GM19035 (cell line): ENCODE data around the gene SCAMP4.

Source experiments
- ATAC-seq: cut with Tn5 transposase; IDR thresholded peaks from one replicate; pipeline ENCODE4 v1.9.1; 2021; ENCODE audit not compliant: unreplicated experiment

SCAMP4 gene

DNA sequence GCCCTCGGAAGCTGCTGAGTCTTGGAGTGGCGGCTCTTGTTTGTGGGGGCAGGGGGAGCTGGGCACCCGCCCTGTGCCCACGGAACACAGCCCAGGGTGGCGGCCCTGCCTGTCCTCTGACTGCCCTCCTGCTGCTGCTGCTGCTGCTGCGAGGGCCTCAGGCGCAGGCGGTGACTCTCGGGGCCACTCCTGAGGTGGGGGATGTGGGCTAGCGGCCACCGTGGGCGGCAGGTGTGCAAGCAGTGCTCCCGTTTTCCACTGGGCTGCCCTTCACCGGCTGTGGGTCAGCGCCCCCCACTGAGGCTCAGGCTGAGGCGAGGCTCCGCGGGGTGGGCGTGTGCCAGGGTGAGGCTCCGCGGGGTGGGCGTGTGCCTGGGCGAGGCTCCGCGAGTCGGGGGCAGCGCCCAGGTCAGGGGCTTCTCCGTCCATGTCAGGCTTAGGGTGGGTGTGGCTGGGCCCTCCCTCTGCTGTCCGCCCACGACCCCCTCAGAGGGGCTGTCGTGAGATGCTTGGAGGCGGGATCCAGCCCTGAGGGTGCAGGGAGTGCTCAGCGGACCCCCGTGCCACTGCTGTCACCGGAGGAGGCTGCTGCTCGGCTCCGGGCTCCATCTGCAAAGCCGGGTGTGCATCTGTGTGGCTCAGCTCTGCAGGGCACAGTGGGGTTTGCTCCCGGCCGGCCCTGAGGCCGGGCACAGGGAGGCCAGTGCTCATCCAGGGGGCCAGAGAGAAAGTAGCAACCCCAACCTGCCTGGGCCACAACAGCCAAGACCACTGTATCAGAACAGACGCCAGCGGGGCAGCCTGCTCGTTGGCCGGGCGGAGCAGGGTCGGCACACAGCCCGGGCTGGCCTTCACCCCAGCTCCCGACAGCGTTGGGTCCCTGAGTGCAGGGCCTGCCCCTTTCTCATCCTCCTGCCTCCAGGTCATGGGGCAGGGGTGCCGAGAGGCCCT lies 50.2 kb downstream of the SCAMP4 start:
- no peak for ATAC-seq

DNA sequence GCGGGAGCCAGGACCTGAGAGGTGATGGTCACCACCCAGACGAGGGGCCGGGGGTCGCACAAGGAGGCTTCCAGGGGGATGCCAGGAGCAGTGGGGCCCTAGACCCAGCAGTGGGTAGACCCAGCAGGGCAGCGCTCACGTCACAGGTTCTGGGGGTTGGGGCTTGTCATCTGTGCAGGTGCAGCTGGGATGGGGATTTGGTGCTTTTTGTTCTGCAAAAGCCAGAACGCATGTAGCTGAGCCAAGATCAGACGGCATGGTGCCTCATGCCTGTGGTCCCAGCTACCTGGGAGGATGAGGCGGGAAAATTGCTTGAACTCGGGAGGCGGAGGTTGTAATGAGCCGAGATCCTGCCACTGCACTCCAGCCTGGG lies 50.9 kb downstream of the SCAMP4 start:
- no peak for ATAC-seq

DNA sequence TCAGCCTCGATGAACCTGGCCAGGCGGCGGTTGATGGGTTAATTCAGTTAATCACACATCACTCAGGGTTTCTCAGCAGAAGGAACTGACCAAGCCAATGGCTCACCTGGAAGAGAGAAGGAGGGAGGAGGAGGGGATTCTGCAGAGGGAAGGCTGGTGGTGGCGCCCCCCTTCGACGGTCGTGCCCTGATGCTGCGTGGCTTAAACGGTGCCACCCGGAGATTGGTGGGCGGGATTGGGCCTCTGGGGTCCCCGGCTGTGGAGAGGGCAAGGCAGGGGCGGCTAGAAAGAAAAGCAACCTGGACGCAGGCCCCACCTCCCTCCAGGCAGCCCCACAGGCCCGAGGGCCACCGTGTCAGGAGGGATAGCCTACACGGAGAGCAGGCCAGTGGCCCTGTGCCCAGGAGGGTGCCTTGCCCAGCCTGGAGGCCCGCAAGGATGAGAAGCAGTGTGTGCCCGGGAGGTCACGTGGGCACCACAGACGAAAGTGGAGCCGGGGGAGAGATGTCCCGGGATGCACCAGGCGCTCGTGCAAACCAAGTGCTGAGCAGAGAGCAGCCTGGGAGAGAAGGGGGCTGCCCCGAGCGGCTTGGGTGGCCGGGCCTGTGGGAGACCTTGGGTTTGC lies 51.8 kb downstream of the SCAMP4 start:
- no peak for ATAC-seq

DNA sequence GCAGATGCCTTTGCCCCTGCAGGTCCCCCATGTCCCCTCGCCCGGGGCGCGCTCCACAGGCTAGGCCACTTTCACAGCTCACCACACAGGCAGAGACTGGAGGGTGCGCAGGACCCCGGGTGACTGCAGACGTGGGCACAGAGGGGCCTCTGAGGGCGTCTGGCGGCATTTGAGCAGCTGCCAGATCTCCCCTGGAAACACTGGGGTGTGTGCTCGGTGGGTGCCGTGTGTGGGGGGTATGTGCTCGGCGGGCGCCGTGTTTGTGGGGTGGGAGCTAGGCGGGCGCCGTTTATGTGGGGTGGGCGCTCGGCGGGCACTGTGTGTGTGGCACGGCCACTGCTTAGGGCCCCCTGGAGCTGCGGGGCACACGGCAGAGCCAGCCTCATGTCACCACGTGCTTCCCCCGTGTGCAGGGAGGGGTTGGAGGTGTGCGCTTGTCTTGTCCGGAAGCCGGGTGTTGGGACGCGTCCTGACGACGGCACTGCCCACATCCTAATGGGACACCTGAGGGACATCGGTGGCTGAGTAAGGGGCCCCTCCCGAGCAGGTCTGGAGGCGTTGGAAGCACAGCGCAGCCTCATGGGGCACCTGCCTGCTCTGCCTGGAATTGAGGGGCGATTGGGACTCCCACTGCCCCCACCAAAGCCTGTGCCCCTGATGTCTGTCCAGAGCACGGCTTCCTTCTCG lies 52.5 kb downstream of the SCAMP4 start:
- no peak for ATAC-seq

DNA sequence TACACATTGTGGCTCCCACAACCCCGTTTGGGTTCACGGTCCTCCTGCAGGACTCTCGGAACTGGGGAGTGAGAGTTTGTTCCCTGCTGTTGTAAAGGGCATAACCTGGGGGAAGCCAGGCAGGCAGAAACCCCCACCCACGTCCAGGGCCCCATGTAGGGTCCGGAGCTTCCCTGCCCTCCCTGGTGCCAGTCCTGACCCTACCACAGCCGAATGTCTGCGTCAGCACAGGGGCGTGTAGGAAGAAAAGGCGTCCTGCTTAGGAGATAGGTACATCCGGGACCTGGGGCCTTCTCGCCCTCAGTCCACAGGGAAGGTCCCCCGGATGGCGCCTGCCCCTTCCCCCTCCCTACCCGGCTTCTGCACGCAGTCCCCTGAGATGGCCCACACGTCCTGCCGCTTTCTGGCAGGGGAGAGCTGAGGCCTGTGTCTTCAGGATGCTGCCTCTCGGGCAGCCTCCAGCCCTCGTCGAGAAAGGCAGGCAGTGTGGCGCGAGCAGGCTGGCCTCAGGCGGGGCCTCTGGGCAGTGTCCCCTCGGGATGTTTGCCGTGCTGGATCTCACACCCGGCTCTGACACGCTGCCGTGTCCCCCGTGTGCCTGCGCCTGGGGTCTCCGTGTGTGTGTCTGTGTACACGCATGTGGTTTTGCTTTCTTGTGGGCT lies 54.9 kb downstream of the SCAMP4 start:
- no peak for ATAC-seq

DNA sequence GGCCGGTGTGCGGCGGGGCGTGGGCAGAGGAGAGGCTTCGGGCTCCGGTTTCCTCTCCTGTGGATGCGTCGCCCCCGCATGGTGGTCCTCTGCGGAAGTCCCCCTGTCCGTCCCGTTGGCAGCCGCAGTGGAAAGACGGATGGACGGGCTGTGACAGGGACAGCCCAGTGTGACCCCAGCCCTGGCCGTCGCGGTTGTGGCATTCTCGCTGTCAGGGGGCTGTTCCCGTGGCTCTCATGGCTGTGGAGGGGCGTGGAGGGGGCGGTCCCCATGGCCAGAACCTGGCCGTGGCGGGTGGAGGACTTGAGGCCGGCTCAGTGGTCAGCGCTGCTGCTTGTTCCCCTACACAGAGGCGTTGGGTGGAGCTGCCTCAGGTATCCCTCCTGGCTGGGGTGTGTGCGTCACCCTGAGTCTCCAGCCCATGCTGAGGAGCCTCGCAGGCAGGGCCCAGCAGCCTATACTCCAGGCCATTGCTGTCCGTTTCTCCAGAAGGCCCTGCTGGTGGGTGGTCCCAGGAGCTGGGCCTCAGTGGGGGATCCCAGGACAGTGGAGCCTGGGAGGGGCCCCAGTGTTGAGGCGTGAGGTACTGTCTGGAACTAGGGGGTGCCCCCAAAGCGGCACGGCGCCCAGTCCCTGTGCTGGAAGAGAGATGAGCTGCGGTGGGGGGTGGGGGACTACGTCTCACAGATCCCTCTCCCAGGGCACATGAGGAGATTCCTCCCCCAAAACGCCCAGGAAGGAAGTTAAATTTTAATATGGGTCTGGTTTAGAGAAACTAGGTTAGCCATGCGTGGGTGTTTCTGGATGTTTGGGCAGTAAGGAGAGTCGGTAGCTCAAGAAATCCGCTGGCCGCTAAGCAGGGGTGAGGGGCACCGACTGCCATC lies 56.0 kb downstream of the SCAMP4 start:
- ATAC-seq: no peak

DNA sequence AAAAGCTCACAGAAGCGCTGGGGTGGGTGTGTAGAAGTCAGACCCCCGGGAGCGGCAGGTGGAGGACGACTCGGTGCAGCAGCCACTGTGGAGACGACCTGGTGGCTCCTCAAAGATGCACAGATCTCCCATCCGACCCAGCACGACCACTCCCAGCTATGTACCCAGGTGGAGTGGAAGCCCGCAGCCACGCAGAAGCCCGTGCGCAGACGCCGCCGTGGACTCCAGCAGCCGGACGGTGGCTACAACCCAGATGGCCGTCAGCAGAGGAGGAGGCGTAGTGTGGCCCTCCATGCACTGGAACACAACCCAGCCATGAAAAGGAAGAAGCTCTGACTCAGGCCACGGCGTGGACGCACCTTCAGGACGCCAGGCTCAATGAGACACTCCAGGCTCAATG lies 57.5 kb downstream of the SCAMP4 start:
- no peak for ATAC-seq

DNA sequence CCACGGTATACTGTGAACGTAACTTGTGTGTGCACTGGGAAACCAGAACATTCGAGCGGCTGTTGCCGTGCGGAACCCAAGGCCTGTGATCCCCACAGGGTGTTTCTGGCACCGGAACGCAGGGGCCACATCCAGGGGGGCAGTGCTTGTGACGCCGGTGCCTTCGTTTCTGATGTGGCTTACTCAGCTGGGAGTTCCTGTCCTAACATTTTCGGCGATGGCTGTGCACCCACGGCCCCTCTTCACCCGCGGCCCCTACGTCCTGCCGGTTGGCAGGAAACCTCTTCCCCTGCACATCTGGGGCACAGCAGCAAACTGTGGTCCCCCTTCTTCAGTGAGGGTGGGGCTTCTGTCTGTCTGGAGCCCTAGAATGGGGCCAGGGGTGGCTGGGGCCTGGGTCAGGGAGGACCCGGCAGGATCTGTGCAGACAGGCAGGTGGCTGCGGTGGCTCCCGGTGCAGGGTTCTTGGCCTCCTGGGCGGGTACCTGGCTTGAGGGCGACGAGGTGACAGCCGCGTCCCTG lies 61.9 kb downstream of the SCAMP4 start:
- ATAC-seq: no peak

DNA sequence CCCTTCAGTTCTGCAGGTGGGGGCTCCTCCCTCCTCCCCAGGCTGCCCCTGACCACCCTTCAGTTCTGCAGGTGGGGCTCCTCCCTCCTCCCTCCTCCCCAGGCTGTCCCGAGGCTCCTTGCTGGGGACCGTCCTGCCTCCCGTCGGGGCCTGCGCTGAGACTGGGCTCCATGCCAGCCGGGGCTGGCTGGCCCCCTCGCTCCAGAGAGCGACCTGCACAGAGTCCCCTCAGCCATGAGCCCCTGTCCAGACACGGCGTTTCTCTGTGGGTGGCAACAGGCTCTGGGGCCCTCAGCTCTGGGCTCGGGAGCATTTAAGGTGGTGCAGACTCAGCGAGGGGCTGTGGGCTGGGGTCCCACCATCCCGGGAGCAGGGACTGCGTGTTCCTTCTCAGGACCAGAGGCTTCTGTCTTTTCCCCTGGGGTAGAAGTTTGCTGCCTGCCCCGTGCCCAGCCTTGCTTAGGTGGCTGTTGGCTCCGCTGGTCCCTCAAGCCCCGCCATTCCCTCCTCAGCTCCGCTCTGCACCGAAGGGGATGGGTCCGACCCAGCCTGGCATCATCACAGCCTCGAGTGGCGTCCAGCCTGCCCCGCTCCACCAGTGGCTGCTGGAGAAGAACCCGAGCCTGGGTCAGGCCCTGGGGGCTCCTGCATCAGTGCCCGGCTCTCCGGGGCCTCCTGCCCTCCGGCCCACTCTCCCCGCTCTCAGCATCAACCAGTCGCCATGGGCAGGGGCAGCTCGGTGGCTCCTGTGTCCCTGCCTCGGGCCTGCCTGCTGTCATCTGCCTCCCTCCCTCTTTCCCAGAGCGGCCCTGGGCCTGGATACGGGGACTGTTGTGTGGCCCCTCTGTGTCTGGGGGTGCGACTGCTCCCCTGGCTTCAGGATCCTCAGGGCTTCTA lies 63.3 kb downstream of the SCAMP4 start:
- ATAC-seq: no peak

DNA sequence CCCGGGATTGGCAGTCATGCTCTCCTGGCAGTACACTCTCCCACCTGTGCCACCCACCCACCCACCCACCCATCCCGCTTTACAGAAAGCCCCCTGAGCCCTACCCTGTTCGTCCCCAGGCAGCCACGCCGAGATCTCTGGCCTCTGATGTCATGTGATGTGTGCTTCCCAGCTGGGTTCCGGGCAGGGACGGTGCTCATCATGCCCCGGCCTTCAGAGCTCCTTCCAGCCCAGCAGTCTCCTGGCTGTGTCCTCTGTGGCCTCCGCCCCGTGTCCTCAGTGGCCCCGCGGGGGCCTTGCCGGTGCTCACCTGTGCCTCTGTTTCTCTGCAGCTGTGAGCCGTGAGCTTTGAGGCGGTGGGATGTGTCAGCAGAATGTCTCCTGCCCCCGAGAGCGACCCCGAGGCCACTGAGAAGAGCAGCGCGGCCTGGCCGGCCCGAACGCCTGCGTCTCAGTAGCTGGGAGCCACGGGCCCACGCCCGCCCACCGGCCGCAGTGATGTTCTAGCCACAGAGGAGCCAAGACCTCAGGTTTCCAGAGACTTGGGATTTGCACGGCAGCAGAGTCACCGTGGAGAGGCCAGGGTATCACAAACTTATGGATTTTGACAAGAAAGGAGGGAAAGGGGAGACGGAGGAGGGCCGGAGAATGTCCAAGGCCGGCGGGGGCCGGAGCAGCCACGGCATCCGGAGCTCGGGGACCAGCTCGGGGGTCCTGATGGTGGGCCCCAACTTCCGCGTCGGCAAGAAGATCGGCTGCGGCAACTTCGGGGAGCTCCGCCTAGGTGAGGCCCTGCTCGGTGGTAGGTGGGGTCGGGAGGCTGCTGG lies 64.2 kb downstream of the SCAMP4 start:
- no peak for ATAC-seq

DNA sequence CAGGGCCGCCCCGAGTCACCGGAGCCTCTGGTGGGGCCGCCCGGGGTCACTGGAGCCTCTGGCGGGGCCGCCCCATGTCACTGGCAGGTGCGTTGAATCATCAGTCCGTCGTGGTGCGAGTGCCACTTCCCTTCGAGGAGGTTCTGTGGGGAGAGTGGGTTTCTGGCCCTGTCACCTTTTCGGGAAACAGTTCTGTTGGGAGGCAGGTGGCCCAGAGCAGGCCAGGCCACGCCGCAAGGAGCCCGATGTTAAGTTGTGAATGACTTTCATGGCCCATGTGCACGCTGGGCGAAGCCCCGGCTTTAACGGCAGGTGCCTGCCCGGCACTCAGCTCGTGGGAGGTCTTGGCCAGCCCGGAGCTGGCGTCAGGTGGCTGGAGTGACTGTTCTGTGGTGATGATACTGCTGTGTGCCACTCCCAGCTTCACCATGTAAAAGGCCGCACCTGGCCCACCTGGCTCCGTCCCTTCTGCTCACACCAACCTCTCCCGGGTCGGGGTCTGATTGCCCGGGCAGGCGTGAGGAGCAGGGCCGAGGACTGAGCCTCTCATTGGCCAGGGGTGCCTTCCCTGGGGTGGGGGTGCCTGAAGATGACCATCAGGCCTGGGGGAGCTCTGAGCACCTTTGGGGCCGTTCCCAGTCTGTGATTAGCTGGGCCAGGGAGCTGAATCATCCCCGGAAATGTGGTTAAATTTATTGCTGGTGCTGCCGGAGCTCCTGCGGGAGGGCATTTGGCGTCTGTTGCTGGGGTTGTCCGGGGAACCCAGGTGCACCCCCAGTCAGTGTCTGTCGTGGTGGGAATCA lies 65.0 kb downstream of the SCAMP4 start:
- ATAC-seq: no peak

DNA sequence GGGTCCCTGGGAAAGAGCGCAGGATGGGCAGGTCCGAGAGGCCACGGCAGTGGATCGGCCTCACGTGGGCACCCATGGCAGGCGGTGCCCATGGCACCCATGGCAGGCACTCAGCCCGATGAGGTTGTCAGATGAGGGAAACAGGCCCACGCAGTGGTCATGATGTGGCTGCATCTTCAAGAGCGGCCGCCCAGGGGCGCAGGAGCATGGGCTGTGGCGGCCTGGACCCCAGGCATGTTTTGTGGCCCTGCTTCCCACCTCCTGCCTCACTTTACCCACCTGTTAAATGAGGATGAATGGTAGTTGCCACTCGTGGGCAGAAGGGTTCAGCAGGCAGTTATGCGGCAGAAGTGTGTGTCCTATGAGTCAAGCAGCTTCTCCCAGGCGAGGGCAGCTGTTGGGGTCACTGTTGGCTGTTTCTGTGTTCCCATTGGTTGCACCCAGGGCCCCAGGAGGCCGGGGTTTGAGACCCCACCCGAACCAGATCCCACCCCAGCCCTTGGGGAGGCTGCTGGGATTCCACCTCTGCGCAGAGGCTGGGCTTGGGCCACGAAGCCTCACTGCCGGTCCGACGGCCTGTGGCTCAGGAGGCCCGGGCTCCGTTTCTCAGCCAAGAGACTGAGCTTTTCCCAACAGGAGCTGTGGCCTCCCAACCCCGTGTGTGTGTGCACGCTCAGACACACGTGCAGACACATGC lies 65.8 kb downstream of the SCAMP4 start:
- no peak for ATAC-seq

DNA sequence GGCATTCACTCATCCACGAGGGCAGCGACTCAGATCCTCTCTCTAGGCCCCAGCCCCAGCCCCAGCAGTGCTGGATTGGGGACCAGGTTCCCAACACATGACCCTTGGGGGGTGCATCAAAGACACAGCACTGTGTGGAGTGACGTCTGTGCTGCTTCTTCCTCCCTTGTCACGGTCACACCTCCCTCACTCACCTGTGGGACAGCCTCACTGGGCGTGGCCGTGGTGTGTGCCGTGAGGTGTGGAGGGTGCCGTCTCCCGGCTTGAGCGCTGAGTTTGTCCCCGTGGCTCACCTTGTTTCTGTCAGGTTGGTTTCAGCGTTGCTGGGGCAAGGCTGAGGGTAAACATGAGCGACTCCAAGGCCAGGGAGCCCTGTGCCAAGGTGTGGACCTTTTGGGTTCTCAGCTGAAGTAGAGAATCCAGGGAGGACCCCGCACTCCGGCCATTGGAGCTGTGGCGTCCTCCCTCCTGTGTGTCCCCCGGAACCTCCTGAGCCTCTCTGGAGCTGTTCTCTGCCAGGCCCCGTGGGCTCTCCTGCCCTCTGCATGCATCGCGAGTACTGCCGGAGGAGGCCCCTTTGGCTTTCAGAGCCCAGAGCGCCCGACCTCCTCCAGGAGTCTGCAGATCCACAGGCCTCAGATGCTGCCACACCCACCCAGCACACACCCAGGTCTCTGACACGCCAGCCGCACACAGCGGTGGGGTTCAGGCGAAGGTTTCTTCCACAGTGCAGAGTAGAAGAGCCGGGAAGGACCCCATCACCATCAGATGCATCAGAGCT lies 69.4 kb downstream of the SCAMP4 start:
- ATAC-seq: no peak

DNA sequence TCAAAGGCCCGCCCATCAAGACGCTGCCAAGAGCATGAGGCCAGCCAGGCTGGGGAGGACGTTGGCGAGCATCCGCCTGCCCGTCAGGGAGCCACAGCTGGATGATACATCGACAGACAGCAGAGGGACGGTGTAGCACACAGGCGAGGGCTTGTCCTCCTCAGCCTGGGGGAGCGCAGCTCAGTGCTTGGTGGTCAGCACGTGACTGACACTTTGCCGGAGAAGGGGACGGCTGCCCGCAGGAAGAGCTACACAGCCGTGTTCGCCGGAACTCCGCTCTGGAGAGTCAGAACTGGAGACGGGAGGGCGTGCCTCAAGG lies 69.9 kb downstream of the SCAMP4 start:
- no peak for ATAC-seq
